Measurements from ENCODE around the gene PPFIA4.
"Not testable (repeated sequence)": the region's sequence is repeated elsewhere in the genome, so short reads cannot be mapped to it uniquely, and the experiment has no call there.

The PPFIA4 gene

DNA sequence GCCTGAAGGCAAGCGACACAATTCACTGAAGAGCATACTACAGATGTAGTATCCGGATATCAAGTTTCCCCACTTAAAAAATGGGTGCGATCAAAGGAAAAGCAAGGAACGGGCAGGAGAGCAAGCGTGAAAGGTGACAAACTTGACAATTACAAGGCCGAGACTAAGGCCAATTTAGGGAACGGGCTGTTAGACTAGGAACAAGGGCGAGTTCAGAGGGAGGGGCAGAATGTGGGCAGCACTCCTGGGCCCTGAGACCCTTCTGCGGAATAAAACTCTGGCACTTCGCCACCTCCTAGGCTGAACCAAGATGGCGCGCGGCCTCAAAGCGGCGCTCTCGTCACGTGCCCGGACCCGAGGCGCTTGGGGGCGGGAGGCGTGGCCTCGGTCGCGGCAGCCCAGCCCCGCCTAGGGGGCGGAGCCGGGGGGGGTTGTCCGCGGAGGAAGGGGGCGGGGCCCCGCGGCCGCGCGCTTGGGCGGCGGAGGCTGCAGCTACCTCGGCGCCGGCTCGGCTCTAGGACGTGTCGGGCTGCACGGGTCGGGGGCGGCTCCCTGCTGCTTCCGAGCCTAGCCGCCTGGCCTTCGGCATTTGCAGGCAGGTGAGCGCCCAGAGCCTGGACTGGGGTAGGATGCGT lies at the start of gene PPFIA4:
Gene PPFIA4, plus strand, starts transcription at position 461 of the 635 bp plus-strand sequence. CDS start 12,518 bp downstream, outside the sequence.
- peak; percentile 94 for DNase-seq

DNA sequence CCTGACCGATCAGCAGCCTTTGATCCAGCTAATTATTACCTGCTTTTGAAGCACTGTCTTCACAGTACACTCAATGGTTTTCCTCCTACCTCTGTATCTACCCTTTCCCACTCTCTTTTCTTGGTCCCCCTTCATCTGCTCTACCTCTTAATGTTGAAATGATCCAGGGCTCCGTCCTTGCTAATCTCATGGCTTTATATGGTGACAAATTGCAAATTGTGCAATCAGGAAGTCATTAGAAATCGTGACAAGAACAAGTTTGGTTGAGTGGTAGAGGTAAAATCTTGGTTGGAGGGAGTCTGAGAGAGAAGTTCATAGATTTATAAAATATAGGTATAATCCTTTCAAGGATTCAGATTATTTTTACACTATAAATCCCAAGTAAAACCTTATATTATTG lies 49.7 kb upstream of the PPFIA4 start:
- DNase-seq: no peak

DNA sequence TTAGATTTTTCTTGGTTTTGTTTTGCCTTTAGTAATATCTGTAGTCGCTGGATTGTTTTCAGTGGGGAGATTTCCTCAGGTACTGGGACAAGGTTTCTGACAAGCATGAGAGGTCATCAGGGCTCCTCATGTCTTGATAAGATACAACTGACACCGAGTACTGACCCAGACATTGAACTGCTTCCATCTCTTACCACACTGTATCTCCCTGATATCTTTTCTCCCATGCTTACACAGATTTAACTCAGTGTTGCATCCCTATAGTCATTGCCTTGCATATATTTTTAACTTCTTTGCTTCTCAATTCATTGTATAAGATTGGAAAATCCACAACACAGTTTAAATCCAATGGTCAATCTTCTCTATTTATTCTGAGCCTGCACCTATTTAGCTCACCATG lies 46.8 kb upstream of the PPFIA4 start:
- no peak for DNase-seq

DNA sequence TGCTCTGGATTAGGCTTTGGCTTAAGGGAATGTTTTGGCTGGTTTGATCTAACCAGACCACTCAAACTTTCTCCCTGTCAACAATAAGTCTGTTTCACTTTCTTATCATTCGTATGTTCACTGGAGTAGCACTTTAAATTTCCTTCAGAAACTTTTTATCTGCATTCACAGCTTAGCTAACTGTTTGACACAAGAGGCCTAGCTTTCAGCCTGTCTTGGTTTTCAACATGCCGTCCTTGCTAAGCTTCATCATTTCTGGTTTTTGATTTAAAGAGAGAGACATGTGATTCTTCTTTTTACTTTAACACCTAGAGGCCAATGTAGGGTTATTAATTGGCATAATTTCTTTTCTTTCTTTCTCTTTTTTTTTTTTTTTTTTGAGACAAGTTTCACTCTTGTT lies 44.4 kb upstream of the PPFIA4 start:
- no peak for DNase-seq

DNA sequence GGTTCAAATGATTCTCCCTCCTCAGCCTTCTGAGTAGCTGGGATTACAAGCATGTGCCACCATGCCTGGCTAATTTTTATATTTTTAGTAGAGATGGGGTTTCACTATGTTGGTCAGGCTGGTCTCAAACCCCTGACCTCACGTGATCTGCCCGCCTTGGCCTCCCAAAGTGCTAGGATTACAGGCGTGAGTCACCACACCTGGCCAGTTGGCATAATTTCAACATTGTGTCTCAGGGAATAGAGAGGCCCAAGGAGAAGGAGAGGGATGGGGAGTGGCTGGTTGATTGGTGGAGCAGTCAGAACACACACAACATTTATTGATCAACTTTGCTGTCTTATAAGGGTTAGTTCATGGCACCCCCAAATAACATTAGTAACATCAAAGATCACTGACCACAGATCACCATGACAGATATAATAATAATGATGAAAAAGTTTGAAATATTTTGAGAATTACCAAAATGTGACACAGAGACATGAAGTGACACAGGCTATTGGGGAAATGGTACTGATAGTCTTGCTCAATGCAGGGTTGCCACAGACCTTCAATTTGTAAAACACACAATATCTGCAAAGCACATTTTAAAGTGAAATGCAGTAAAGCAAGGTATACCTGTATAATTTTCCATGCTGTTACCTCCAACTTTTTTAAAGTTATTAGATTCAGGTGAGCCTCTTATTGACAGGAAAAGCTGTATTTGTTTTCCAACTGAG lies 43.4 kb upstream of the PPFIA4 start:
- DNase-seq: no peak

DNA sequence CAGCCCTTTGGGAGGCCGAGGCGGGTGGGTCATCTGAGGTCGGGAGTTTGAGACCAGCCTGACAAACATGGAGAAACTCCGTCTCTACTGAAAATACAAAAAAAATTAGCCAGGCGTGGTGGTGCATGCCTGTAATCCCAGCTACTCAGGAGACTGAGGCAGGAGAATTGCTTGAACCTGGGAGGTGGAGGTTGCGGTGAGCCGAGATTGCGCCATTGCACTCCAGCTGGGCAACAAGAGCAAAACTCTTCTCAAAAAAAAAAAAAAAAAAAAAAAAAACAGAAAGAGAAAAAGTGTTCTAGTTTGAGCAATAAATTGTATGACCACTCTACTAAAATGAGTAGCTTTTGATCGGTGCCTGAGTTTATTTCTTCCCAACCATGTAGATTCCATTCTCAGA lies 40.2 kb upstream of the PPFIA4 start:
- DNase-seq: not testable (repeated sequence)

DNA sequence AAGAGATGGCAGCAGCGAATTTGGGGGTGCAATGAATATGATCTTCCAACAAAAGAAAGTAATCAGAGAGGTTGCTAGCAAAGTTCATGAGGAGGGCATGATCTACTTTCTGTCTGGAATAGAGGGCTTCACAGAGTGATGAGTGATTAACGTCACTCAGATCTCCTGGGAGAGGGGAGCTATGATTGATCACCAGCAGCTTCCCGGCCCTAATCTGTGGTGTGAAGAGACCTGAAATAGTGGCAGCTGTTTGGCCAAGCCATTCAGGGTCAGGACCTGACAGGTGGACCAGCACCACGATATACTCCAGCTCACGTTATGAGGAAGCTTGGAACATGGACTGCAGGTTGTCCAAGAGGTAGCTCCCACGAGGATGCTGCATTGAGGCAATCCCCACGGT lies 39.0 kb upstream of the PPFIA4 start:
- no peak for DNase-seq

DNA sequence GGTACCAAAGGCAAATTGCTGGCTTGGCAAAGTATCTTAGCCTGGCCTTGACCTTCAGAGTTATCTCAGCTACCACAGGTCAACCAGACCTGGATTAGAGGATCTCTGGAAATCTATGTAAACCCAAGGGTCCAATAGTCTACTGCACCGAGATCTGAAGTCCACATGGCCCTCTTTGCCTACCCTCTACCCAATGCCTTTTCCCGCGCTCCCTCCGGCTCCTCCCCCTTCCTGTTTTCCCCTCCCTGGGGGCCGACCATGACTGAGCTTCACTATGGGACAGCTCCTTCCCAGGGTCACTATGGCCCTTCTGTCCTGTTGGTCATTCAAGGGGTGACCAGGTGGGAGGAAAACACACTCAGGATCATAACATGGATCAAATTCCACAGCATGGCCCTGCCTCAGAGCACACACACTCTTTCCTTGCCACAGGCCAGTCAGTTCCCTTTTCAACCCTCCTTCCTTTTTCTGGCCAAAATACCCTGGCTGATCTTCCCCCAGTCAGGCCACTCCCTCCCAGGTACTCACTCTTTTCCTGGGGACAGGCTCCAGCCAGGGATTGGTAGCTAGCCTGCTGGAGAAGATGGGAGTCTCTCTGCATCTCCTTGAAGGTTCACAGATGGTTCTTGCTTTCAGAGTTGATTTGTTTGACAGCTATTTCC lies 38.2 kb upstream of the PPFIA4 start:
- no peak for DNase-seq

DNA sequence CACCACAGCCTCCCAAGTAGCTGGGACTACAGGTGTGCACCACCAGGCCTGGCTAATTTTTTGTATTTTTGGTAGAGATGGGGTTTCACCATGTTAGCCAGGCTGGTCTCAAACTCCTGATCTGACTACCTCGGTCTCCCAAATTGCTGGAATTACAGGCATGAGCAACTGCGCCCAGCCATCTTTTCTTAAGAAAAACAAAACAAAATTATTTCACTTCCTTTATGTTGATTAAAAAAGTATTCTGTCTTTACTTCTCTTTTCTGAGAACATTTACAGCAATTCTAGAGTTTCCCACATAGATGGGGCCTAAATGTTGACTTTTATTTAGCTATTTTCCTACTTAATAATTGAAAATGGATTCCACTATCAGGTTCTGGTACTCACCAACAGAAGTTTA lies 36.4 kb upstream of the PPFIA4 start:
- no peak for DNase-seq

DNA sequence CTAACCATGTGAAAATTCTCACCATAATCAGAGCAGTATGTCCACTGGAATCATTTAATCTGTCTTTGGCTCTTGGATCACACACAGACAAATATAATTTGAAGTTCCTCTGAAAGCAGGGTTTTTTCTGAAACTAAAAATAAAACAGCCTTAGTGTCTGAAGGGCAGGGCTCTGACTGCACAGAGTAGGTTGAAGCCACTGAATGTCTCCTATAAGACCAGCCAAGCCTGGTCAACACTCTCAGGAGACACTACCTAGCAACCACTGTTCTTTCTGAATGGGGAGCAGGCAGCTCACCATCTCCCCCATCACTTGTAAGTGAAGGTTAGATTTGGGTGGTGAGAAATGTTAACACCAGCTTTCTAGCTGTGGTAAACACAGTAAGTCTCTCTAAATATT lies 35.2 kb upstream of the PPFIA4 start:
- DNase-seq: no peak

DNA sequence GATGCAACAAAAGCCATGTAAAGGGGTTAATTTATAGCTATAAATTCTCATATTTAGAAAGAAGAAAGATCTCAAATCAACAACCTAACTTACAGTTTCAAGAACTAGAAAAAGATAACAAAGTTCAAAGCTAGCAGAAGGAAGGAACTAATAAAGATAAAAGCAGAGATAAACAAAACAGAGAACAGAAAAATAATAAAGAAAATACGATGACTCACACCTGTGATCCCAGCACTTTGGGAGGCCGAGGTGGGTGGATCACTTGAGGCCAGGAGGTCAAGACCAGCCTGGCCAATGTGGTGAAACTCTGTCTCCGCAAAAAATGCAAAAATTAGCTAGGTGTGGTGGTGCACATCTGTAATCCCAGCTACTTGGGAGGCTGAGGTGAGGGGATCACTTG lies 31.5 kb upstream of the PPFIA4 start:
- no peak for DNase-seq

DNA sequence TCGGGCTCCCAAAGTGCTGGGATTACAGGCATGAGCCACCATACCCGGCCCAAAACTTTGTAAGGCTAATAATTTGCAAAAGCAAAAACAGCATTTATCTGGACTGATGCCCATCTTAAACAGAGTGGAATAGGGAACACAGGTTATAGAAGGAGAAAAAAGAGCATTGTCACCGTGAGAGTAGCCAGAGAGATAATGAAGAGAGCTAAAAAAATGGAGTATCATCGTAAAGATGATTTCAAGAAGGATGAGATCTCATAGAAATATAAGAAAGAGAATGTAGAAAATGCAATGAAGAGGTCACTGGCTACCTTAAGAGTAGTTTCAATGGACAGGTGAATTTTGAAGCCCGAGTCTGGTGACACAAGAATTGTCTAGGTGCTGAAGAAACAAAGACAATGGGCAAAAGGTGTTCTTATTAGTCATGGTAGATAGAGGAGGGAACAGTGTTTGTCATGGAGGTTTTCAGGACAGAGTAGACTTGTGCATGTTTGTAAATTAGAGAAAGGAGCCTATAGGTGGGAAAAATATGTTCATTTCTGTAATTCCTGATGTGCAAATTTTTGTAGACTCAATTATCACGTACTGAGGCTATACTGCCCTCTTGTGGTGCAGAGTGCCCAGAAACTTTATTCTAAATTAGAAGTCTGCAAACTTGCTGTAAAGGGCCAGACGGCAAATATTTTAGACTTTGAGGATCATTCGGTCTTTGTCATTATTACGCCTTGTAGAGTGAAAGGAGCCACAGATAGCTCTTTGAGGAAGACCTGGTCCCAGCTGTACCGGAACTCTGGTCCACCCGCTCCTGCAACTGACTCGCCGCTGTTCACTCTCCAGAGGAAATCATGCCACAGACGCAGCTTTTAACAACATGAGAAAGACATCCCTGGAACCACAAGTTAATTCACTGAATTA lies 27.2 kb upstream of the PPFIA4 start:
- DNase-seq: peak; percentile 62

DNA sequence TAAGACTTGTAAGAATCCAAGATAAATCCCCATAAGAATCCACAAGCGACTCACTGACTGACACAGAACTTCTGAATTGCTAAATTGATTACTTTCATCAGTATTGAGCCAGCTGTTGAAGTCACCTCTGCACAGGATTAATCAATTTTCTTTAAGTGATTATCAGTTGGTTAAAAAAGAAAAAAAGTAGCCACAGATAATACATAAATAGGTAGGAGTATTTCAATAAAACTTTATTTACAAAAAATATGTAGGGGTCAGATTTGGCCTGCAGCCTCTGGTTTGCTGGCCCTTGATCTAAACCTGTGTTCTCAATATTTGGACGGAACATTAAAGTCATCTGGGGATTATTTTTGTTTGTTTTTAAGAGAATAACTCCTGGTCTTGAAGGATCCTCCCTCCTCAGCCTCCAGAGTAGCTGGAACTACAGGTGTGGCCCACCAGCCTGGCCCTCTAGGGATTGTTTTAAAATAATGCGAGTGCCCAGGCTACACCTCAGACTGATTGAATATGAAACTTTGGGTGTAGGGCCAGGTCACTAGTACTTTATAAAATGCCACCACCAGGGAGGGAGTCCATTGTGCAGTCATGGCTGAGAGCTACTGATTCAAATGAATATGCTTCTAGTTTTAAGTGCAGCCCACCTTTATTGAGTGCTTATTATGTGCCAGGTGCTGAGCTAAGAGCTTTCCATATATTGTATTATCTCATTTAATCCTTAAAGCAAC lies 25.9 kb upstream of the PPFIA4 start:
- DNase-seq: no peak

DNA sequence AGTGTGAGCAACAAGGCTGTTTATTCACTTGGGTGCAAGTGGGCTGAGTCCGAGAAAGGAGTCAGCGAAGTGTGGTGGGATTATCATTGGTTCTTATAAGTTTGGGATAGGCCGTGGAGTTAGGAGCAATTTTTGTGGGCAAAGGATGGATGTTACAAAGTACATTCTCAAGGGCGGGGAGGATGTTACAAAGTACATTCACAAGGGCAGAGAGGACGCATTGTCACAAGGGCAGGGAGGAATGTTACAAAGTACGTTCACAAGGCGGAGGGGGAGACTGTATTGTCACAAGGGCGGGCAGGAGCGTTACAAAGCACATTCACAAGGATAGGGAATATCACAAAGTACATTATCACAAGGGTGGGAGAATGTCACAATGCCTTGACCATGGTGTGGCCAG lies 24.3 kb upstream of the PPFIA4 start:
- no peak for DNase-seq

DNA sequence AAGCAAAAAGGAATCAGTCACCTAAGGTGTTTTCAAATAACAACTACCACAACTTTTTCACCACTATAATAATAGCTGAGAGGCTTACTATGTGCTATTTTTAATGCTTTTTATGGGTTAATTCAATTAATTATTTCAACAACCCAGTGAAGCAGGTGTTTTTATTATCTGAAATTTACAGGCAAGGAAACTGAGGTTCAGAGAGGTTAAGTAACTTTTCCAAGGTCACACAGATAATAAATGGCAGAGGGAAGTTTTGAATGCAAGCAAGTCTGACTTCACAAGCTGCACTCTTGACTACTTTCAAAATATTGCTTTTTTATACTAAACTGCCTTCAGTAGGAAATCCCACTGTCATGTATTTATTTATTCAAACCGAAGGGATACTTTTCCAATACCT lies 23.3 kb upstream of the PPFIA4 start:
- DNase-seq: no peak

DNA sequence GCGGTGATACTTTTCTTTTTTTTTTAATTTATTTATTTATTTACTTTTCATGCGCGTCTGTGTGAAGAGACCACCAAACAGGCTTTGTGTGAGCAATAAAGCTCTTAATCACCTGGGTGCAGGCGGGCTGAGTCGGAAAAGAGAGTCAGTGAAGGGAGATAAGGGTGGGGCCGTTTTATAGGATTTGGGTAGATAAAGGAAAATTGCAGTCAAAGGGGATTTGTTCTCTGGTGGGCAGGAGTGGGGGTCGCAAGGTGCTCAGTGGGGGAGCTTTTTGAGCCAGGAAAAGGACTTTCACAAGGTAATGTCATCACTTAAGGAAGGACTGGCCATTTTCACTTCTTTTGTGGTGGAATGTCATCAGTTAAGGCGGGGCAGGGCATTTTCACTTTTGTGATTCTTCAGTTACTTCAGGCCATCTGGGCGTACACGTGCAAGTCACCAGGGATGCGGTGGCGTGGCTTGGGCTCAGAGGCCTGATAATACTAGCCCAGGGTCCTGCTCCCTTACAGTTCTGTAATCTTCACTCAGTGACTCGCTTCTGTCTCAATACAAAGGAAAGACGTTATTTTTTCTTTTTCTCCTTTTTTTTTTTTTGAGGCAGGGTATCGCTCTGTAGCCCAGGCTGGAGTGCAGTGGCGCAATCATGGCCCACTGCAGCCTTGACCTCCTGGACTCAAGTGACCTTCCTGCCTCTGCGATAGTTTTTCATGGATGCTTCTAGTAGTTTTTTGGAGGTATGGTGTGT lies 20.7 kb upstream of the PPFIA4 start:
- not testable (repeated sequence) for DNase-seq

DNA sequence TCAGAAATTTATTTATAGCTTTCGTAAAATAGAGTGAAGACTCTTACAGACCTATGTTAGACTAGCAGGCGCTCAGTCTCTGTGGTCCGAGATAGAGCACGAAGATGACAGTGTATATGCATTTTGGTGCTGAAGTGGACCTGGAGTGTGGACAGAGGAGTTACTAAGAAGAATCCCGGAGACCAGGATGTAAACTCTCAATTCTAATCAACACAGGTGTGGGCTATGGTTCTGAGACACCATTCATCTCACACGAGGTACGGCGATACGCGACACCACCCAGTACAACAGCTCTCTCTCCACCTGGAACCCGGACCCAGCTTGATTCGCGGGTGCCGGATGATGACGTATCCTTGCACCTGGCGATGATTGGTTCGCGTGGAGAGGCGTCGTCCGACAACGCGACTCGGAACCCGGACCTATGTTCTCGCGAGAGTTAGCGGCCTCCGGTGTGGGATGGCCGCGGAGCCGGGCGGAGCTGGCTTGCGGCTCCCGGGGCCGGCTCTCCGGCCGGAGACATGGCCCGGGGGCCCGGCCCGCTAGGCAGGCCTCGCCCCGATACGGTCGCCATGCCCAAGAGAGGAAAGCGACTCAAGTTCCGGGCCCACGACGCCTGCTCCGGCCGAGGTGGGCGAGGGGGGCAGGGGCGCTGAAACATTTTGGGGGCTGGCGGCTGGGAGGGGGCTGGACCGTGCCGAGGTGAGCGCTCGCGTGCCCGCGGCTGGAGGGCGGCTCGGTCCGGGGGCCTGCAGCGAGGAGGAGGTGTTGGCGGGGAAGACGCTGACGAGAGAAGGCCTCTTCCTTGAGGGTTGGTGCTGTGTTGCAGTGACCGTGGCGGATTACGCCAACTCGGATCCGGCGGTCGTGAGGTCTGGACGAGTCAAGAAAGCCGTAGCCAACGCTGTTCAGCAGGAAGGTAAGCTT lies 19.1 kb upstream of the PPFIA4 start, which contains the start of gene TMEM183A:
Gene TMEM183A, plus strand, starts transcription at position 427 of the 924 bp plus-strand sequence. Its CDS starts 92 bp downstream, at position 519.
- DNase-seq: peak; percentile 96

DNA sequence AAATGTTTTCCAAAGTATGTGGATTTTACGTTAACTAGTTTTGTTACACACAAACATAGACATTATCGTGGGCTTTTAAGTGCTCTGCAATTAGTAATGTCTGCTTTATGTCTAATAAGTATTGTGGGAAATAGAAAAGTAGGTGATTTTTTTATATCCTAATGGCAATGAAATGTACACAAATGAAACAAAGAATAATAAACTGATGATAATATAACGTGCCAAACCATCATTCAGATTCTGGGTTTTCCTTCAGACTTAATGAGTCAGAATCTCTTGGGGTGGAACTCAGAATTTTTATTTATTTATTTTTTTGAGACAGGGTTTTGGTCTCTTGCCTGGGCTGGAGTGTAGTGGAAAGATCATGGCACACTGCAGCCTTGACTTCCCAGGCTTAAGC lies 17.1 kb upstream of the PPFIA4 start:
- DNase-seq: no peak

DNA sequence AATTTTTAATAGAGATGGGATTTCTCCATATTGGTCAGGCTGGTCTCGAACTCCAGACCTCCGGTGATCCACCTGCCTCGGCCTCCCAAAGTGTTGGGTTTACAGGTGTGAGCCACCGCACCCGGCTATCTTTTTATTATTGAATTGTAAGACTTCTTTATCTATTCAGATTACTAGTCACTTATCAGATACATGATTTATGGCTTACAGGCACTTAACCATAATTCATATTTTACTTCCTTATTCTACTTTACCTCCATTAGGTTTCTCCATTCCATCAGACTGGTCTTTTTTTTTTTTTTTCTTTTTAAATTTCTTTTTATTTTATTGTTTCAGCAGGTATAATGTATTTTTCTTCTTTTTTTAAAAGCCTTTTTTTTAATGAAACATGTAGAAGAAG lies 14.7 kb upstream of the PPFIA4 start:
- DNase-seq: no peak

DNA sequence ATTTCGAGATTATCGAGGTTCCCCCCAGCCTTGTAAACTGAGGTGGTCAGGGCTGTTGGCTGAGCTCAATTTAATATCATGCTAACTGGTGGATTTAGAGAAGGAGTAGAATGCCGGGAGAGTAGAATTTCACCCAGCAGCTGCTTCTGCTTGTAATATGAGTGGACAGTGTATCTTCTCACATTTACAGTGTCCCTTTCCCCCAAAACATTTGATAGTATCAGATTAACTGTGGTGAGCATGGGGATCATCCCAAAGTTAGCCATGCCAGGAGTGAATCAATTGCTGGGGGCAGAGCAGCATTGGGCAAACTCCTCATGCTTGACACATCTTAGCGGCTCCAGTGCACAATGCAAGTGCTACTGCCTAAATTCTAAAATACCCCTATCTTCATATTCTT lies 9.2 kb upstream of the PPFIA4 start:
- no peak for DNase-seq

All from right forelimb (tissue), 1 donor.